Thoracic aorta (tissue), 2 donors: Measurements from ENCODE around the gene DNMT3L. TPM values are rescaled to one million over a fixed set of nuclear protein-coding genes. Genes with fewer than 3 reads are reported as not detected.

Source experiments
- ATAC-seq: fragments of 150-250 bp; one replicate; pipeline ENCODE4 v1.8.0; 2017; ENCODE audit warnings: low read depth; ENCODE audit not compliant: insufficient number of reproducible peaks, low FRiP score
- DNase-seq: peaks from one replicate; pipeline ENCODE4 v3.0.0-alpha.2; 2020; ENCODE audit warnings: low spot score
- H3K27ac ChIP-seq, 2 donors: fragments of 200-600 bp; sonication (generic); 1 replicate in 1 of 2; 2 replicates in 1 of 2; pipeline ENCODE4 v1.5.1; 2016; ENCODE audit warnings: mild to moderate bottlenecking in 2 of 2, moderate library complexity in 2 of 2
- H3K27me3 ChIP-seq: fragments of 200-600 bp; sonication (generic); replicated peaks from 2 replicates; pipeline ENCODE4 v1.6.0; 2016; ENCODE audit warnings: mild to moderate bottlenecking; ENCODE audit not compliant: insufficient read depth
- H3K36me3 ChIP-seq: fragments of 200-600 bp; sonication (generic); one replicate; pipeline ENCODE4 v1.5.1; 2016
- H3K4me1 ChIP-seq, 2 donors: fragments of 200-600 bp; sonication (generic); 1 replicate in 1 of 2; 2 replicates in 1 of 2; pipeline versions ENCODE4 v1.5.1 to v1.6.0; 2016; ENCODE audit warnings: low read depth in 2 of 2, mild to moderate bottlenecking in 1 of 2; ENCODE audit not compliant: control insufficient read depth in 1 of 2
- H3K4me3 ChIP-seq: fragments of 200-600 bp; sonication (generic); 2 replicates; pipeline ENCODE4 v1.5.1; 2016; ENCODE audit warnings: mild to moderate bottlenecking
- H3K9me3 ChIP-seq: fragments of 200-600 bp; sonication (generic); 2 replicates; pipeline ENCODE4 v1.5.1; 2016
- CTCF ChIP-seq: fragments of 200-600 bp; sonication (generic); IDR thresholded peaks from one replicate; pipeline ENCODE4 v1.5.1; 2019; ENCODE audit warnings: antibody characterized with exemption
- total RNA-seq, 2 donors: library from RNA; depleted of rRNA; stranded (reverse); fragments of >200 nt; gene quantifications; one replicate each; pipeline versions ENCODE4 v1.1.0 to v1.2.3, GENCODE V29; 2016

DNMT3L gene
- total RNA-seq, 2 donors from 2014 or later, result not detected

- Histone ChIP-seq H3K36me3 (no peaks in the 10 kb centered on the region), H3K4me3 (no peak overlapping the region), H3K27me3 (no peaks in the 10 kb centered on the region), H3K27ac (no peak overlapping the region), H3K9me3 (peaks cover 2% of the 10 kb centered on the region), H3K4me1 (no peaks in the 10 kb centered on the region)
- TF ChIP-seq CTCF, result no peak
- ATAC-seq (no peak), DNase-seq (no peak)
Measured at GRCh38 chr21:44263768-44264167, 2.1 kb upstream of the DNMT3L start.

GRCh38 chr21:44263221-44263760 lies 1.6 kb upstream of the DNMT3L start:
- TF ChIP-seq CTCF, result no peak
- Histone ChIP-seq H3K36me3 (no peaks in the 10 kb centered on the region), H3K4me1 (no peaks in the 10 kb centered on the region), H3K27ac (no peak overlapping the region), H3K9me3 (peaks cover 2% of the 10 kb centered on the region), H3K27me3 (no peaks in the 10 kb centered on the region), H3K4me3 (no peak overlapping the region)
- ATAC-seq (no peak), DNase-seq (no peak)

DNA sequence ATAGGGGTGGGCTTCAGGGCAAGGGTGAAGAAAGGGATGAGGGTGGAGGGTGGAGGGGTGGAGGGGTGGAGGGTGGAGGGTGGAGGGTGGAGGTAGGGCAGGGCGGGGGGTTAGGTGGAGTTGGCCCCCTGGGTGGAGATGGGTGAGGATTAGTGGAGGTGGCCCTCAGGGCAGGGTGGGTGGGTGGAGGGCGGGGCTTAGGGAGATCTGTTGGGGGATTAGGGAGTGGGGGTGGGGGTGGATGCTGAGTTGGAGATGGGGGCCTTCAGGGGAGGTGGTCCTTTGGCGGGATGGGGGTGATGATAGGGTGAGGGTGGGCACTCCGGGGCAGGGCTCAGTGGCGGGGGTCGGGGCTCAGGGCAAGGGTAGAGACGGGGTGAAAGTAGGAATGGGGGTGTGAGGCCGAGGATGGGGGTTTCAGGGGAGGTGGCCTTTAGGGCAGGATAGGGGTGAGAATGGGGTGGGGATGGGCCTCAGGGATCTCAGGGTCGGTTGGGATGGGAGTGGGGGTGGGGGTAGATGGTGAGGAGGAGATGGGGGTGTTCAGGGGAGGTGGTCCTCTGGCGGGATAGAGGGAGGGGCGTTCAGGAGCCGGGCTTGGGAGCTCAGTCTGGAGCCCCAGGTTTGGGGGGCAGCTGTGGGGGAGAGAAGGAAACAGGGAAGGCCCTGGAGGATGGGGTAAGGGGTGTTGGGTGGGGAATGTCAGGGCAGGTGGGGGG lies 800 bp upstream of the DNMT3L start:
- no peak for ATAC-seq
- DNase-seq, result no peak

DNA sequence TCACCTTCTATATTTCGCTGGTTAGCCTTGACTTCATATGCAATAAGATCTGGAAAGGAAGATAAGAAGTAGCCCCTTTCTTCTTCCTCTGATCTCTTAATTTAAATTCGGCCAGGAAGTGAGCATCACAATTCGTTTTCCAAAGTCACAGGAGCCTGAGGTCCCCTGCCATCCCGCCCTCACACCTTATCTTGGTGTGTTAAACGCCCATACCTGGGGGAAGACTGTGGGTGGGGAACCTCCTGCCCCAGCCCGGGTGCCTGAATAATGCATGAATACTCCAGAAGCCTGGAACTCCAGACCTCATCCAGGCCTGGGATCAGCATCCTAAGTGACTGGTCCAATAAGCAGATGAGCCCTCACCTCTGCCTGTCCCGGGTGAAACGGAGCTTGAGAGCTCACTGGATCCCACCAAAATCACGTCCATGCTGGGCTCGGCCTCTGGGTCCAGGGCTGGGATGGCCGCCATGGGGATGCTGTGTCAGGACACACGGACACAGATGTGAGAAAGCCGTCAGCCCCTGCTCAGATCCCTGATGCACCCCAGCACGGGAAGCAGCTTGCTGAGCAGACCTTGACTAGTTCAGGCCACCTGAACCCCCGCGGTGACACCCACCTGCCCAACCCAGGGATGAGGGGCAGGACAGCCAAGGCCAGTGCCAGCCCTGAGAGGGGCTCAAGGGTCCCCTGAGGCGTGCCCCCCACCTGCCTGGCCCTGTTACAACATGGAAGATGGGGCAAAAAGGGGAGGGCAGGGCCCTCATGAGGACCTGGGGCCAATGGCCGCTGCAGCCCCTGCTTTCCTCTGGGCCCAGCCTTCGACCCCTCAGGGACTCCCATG lies 686 bp downstream of the DNMT3L start:
- H3K27me3 ChIP-seq, result no peaks in the 10 kb centered on the region
- TF ChIP-seq CTCF, result no peak
- no peak overlapping the region for H3K27ac ChIP-seq
- no peaks in the 10 kb centered on the region for H3K36me3 ChIP-seq
- ATAC-seq (no peak), DNase-seq (no peak)
- no peaks in the 10 kb centered on the region for H3K4me1 ChIP-seq
- peaks cover 2% of the 10 kb centered on the region for H3K9me3 ChIP-seq
- H3K4me3 ChIP-seq, result no peak overlapping the region

More for the DNA sequence above, 800 bp upstream of the DNMT3L start:
- Histone ChIP-seq H3K9me3 (peaks cover 2% of the 10 kb centered on the region), H3K4me1 (no peaks in the 10 kb centered on the region), H3K36me3 (no peaks in the 10 kb centered on the region), H3K4me3 (no peak overlapping the region), H3K27me3 (no peaks in the 10 kb centered on the region), H3K27ac (no peak overlapping the region)
- no peak for TF ChIP-seq CTCF

GRCh38 chr21:44260066-44260465 lies 1.6 kb downstream of the DNMT3L start:
- DNase-seq (no peak), ATAC-seq (no peak)
- no peak overlapping the region for H3K4me3 ChIP-seq
- H3K27me3 ChIP-seq, result no peaks in the 10 kb centered on the region
- peaks cover 2% of the 10 kb centered on the region for H3K9me3 ChIP-seq
- H3K27ac ChIP-seq, result no peak overlapping the region
- no peaks in the 10 kb centered on the region for H3K4me1 ChIP-seq
- TF ChIP-seq CTCF, result no peak
- no peaks in the 10 kb centered on the region for H3K36me3 ChIP-seq
